H9 (cell line): ENCODE results near the gene LRRTM1. TPM values are rescaled to one million over a fixed set of nuclear protein-coding genes. Genes with fewer than 3 reads are reported as not detected.

Experiments used
- DNase-seq: peaks from one replicate; pipeline ENCODE4 v3.0.0-alpha.2; 2017
- H2AFZ ChIP-seq: one replicate; pipeline ENCODE4 v1.6.1; 2013; ENCODE audit warnings: mild to moderate bottlenecking, low read length, control low read depth, moderate library complexity
- H2AK5ac ChIP-seq: 2 replicates; pipeline ENCODE4 v1.6.1; 2013; ENCODE audit warnings: low read length, control low read depth, mixed read lengths; ENCODE audit not compliant: insufficient read length
- H2BK120ac ChIP-seq: one replicate; pipeline ENCODE4 v1.6.1; 2013; ENCODE audit warnings: low read depth, mild to moderate bottlenecking, low read length, control low read depth, inconsistent platforms; ENCODE audit not compliant: poor library complexity, severe bottlenecking
- H2BK12ac ChIP-seq: 2 replicates; pipeline ENCODE4 v1.6.1; 2013; ENCODE audit warnings: low read length, control low read depth, mixed read lengths, low read depth; ENCODE audit not compliant: insufficient read length
- H2BK15ac ChIP-seq: 2 replicates; pipeline ENCODE4 v1.6.1; 2013; ENCODE audit warnings: low read depth, low read length, control low read depth
- H2BK20ac ChIP-seq: one replicate; pipeline ENCODE4 v1.6.1; 2013; ENCODE audit warnings: low read depth, mild to moderate bottlenecking, low read length, control low read depth, inconsistent platforms; ENCODE audit not compliant: poor library complexity, severe bottlenecking
- H2BK5ac ChIP-seq: 2 replicates; pipeline ENCODE4 v1.6.1; 2013; ENCODE audit warnings: low read length, control low read depth, mixed read lengths; ENCODE audit not compliant: insufficient read length
- H3K14ac ChIP-seq: 2 replicates; pipeline ENCODE4 v1.6.1; 2013; ENCODE audit warnings: low read length, control low read depth; ENCODE audit not compliant: insufficient read depth
- H3K18ac ChIP-seq: 2 replicates; pipeline ENCODE4 v1.6.1; 2013; ENCODE audit warnings: low read depth, mild to moderate bottlenecking, mixed read lengths, low read length, control low read depth; ENCODE audit not compliant: insufficient read length
- H3K23ac ChIP-seq: 2 replicates; pipeline ENCODE4 v1.6.1; 2013; ENCODE audit warnings: low read length, control low read depth, mixed read lengths, low read depth; ENCODE audit not compliant: insufficient read length
- H3K23me2 ChIP-seq: 2 replicates; pipeline ENCODE4 v1.6.1; 2013; ENCODE audit warnings: low read depth, mild to moderate bottlenecking, mixed read lengths, low read length, control low read depth; ENCODE audit not compliant: insufficient read length, poor library complexity, severe bottlenecking
- H3K27ac ChIP-seq: 2 replicates; pipeline ENCODE4 v1.5.1; 2013; ENCODE audit warnings: low read length, control low read depth, mixed read lengths, low read depth; ENCODE audit not compliant: insufficient read length
- H3K27me3 ChIP-seq: 2 replicates; pipeline ENCODE4 v1.6.1; 2013; ENCODE audit warnings: low read length, control low read depth, inconsistent platforms; ENCODE audit not compliant: insufficient read depth
- H3K4ac ChIP-seq: 2 replicates; pipeline ENCODE4 v1.6.1; 2013; ENCODE audit warnings: low read depth, mild to moderate bottlenecking, control low read depth, inconsistent platforms, low read length, moderate library complexity
- H3K4me1 ChIP-seq: 2 replicates; pipeline ENCODE4 v1.6.1; 2013; ENCODE audit warnings: low read length, control low read depth, inconsistent platforms; ENCODE audit not compliant: insufficient read depth
- H3K4me2 ChIP-seq: 2 replicates; pipeline ENCODE4 v1.6.1; 2013; ENCODE audit warnings: low read length, control low read depth, mixed read lengths; ENCODE audit not compliant: insufficient read length, insufficient read depth
- H3K56ac ChIP-seq: 2 replicates; pipeline ENCODE4 v1.6.1; 2013; ENCODE audit warnings: low read depth, mild to moderate bottlenecking, mixed read lengths, low read length, control low read depth; ENCODE audit not compliant: insufficient read length
- H3K79me1 ChIP-seq: 2 replicates; pipeline ENCODE4 v1.6.1; 2013; ENCODE audit warnings: low read depth, mild to moderate bottlenecking, moderate library complexity, low read length, control low read depth, inconsistent platforms; ENCODE audit not compliant: insufficient read depth, poor library complexity, severe bottlenecking
- H3K79me2 ChIP-seq: 2 replicates; pipeline ENCODE4 v1.6.1; 2013; ENCODE audit warnings: low read length, control low read depth, inconsistent platforms; ENCODE audit not compliant: insufficient read depth
- H3K9ac ChIP-seq: 2 replicates; pipeline ENCODE4 v1.6.1; 2013; ENCODE audit warnings: low read length, control low read depth, mixed read lengths; ENCODE audit not compliant: insufficient read length; ENCODE audit errors: extremely low read depth
- H3K9me3 ChIP-seq: one replicate; pipeline ENCODE4 v1.6.1; 2013; ENCODE audit warnings: low read depth, low read length, inconsistent platforms; ENCODE audit not compliant: control insufficient read depth
- H3T11ph ChIP-seq: one replicate; pipeline ENCODE4 v1.6.1; 2013; ENCODE audit warnings: mild to moderate bottlenecking, low read length, control low read depth, inconsistent platforms
- H4K20me1 ChIP-seq: one replicate; pipeline ENCODE4 v1.6.1; 2013; ENCODE audit not compliant: control insufficient read depth, insufficient read length, insufficient read depth
- H4K5ac ChIP-seq: 2 replicates; pipeline ENCODE4 v1.6.1; 2013; ENCODE audit warnings: low read depth, mild to moderate bottlenecking, mixed read lengths, low read length, control low read depth; ENCODE audit not compliant: insufficient read length
- H4K8ac ChIP-seq: replicated peaks from 2 replicates; pipeline ENCODE4 v1.6.1; 2013; ENCODE audit warnings: low read length, control low read depth, mixed read lengths, low read depth; ENCODE audit not compliant: insufficient read length
- H4K91ac ChIP-seq: 2 replicates; pipeline ENCODE4 v1.6.1; 2013; ENCODE audit warnings: low read depth, mild to moderate bottlenecking, moderate library complexity, mixed read lengths, low read length, control low read depth; ENCODE audit not compliant: insufficient read length
- H3K27ac Mint-ChIP-seq, 3 experiments: 2 replicates in 2 of 3; 3 replicates in 1 of 3; pipeline ENCODE4 v1.8.0; 2020 to 2021; ENCODE audit warnings: mixed read lengths in 3 of 3, mild to moderate bottlenecking in 1 of 3, moderate library complexity in 1 of 3
- H3K27me3 Mint-ChIP-seq: 2 replicates; pipeline ENCODE4 v1.8.0; 2021; ENCODE audit warnings: low read depth, mild to moderate bottlenecking, moderate library complexity, mixed read lengths
- H3K36me3 Mint-ChIP-seq, 3 experiments: 2 replicates in 2 of 3; 3 replicates in 1 of 3; pipeline ENCODE4 v1.8.0; 2020 to 2021; ENCODE audit warnings: low read depth in 3 of 3, mixed read lengths in 3 of 3; ENCODE audit not compliant: insufficient read depth in 1 of 3
- H3K4me1 Mint-ChIP-seq, 2 experiments: 2 replicates each; pipeline ENCODE4 v1.8.0; 2020; ENCODE audit warnings: mixed read lengths in 2 of 2
- H3K4me3 Mint-ChIP-seq, 2 experiments: 2 replicates in 1 of 2; 3 replicates in 1 of 2; pipeline ENCODE4 v1.8.0; 2020 to 2021; ENCODE audit warnings: mild to moderate bottlenecking in 2 of 2, mixed read lengths in 2 of 2, moderate library complexity in 1 of 2
- H3K9me3 Mint-ChIP-seq, 2 experiments: 2 replicates in 1 of 2; 3 replicates in 1 of 2; pipeline ENCODE4 v1.8.0; 2020; ENCODE audit warnings: mild to moderate bottlenecking in 2 of 2, mixed read lengths in 2 of 2, moderate library complexity in 1 of 2
- WGBS: extraction: QIAGEN DNeasy Blood & Tissue Kit; methylation state at CpG from one replicate; pipeline ENCODE4 v1.1.7; 2013; ENCODE audit warnings: missing lambda C conversion rate, low lambda C conversion rate, mixed read lengths; ENCODE audit not compliant: insufficient read length; ENCODE audit errors: extremely low coverage; 5-methylcytosine and 5-hydroxymethylcytosine counted together
- total RNA-seq: library from RNA; stranded (reverse); gene quantifications from 2 replicates; pipeline ENCODE4 v1.2.1, GENCODE V29; 2021
- TF ChIP-seq, protein P1 (sequence below): fragments of 200-600 bp; sonication (generic); conservative IDR thresholded peaks from 3 replicates; pipeline ENCODE4 v1.8.0; 2021; ENCODE audit warnings: antibody characterized with exemption, mild to moderate bottlenecking

Gene LRRTM1
- total RNA-seq, 1 experiment from 2014 or later, result 1.2 TPM

DNA sequence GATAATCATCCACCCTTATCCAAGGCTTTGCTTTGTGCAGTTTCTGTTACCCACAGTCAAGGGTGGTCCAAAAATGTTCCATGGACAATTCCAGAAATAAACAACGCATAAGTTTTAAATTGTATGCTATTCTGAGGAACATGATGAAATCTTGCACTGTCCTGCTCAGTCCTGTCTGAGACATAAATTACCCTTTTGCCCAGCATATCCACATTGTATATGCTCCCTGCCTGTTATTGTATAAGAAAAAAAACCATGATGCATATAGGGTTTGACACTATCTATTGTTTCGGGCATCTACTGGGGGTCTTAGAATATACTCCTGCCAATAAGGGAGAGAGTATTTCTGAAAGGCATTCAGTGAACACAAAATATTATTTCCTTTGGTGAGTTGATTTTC, 24.0 kb downstream of the LRRTM1 start:
- Histone ChIP-seq H3K4me1 (no peaks in the 10 kb centered on the region), H3K9ac (no peak overlapping the region), H3K23me2 (no peaks in the 10 kb centered on the region), H4K91ac (no peak overlapping the region), H4K8ac (no peak overlapping the region), H3K79me2 (no peaks in the 10 kb centered on the region), H3K27ac (no peak overlapping the region), H2BK120ac (no peak overlapping the region), H2AFZ (no peak overlapping the region), H3T11ph (no peak overlapping the region), H3K23ac (no peak overlapping the region), H2AK5ac (no peak overlapping the region), H4K5ac (no peak overlapping the region), H2BK5ac (no peak overlapping the region), H4K20me1 (no peaks in the 10 kb centered on the region), H2BK12ac (no peak overlapping the region), H3K79me1 (no peaks in the 10 kb centered on the region), H3K56ac (no peak overlapping the region), H3K4me2 (no peak overlapping the region), H3K4ac (no peak overlapping the region), H3K18ac (no peak overlapping the region), H3K14ac (no peak overlapping the region), H2BK20ac (no peak overlapping the region), H2BK15ac (no peak overlapping the region), H3K9me3 (no peaks in the 10 kb centered on the region), H3K27me3 (no peaks in the 10 kb centered on the region)
- Mint-ChIP-seq H3K27me3 (no peaks in the 10 kb centered on the region; the same call in 1 of the 2 replicates), H3K9me3 (peaks cover 11 to 12% of the 10 kb centered on the region in 2 experiments; a peak in 4 of 5 replicates), H3K4me3 (no peak overlapping the region), H3K4me1 (no peaks in the 10 kb centered on the region), H3K36me3 (peaks cover 1 to 11% (median 2%) of the 10 kb centered on the region in 3 experiments; a peak in 3 of 7 replicates), H3K27ac (no peak overlapping the region)
- TF ChIP-seq, protein P1, sequence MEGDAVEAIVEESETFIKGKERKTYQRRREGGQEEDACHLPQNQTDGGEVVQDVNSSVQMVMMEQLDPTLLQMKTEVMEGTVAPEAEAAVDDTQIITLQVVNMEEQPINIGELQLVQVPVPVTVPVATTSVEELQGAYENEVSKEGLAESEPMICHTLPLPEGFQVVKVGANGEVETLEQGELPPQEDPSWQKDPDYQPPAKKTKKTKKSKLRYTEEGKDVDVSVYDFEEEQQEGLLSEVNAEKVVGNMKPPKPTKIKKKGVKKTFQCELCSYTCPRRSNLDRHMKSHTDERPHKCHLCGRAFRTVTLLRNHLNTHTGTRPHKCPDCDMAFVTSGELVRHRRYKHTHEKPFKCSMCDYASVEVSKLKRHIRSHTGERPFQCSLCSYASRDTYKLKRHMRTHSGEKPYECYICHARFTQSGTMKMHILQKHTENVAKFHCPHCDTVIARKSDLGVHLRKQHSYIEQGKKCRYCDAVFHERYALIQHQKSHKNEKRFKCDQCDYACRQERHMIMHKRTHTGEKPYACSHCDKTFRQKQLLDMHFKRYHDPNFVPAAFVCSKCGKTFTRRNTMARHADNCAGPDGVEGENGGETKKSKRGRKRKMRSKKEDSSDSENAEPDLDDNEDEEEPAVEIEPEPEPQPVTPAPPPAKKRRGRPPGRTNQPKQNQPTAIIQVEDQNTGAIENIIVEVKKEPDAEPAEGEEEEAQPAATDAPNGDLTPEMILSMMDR, result no peak
- WGBS, result no CpG with 5 or more reads among the region's 2 CpGs
- DNase-seq, result no peak
